Left renal pelvis (tissue), 4 donors: ENCODE data around the gene PNMT. TPM values are rescaled to one million over a fixed set of nuclear protein-coding genes. Genes with fewer than 3 reads are reported as not detected.

Source experiments
- DNase-seq, 4 donors: peaks; one replicate each; pipeline ENCODE4 v3.0.0-alpha.2; 2013; ENCODE audit warnings: low read depth in 4 of 4, low spot score in 3 of 4
- polyA plus RNA-seq, 4 donors: library from polyadenylated mRNA; unstranded; fragments of 120-200 nt; gene quantifications; one replicate each; pipeline ENCODE4 v1.2.1, GENCODE V29; 2013; ENCODE audit not compliant: insufficient read length in 4 of 4

PNMT gene
- polyA plus RNA-seq, 4 donors = 0.22 to 4.5 (median 1.8) TPM

DNA sequence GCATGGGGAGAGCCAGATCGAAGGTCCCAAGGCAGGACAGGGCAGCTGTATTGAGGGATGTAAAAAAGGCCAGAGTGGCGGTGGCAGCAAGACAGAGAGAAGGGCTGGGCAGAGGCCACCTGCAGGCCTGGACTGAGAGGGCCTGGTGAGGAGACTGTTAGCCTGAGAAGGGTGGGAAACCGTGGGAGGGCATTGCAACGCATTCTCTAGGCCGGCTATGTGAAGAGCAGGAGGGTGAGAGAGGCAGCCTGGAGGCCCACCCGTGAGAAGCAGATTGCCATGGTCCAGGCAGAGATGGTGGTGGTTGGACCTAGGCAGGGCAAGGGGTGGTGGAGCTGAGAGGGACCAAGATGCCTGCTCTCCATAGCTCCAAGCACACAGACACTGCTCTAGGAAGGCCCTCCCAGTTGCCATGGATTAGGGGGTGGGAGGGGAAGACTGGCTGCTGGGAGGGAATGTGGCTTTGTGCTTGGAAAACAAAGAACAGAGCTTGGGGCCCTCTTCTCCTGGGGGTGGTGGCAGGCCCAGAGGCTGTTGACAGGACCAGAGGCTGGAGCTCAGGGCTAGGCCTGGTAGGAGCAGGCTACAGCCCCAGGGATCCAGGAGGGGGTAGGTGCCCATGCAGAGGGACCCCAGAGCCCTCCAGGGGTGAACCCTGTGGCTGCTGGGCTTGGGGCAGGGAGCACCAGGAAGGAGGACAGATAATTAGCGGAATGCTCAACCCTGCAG, 15.5 kb upstream of the PNMT start:
- no peak for DNase-seq

DNA sequence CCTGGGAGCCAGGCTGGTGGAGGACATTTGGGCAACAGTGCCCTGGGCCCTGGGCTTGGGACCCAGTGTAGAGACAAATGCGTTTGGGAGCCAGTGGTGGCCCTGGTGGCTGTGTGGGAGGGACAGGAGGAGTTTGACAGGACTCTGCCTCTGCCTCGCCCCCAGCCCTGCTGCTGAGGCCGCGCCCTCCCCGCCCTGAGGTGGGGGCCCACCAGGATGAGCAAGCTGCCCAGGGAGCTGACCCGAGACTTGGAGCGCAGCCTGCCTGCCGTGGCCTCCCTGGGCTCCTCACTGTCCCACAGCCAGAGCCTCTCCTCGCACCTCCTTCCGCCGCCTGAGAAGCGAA, 15.0 kb upstream of the PNMT start:
- no peak for DNase-seq

DNA sequence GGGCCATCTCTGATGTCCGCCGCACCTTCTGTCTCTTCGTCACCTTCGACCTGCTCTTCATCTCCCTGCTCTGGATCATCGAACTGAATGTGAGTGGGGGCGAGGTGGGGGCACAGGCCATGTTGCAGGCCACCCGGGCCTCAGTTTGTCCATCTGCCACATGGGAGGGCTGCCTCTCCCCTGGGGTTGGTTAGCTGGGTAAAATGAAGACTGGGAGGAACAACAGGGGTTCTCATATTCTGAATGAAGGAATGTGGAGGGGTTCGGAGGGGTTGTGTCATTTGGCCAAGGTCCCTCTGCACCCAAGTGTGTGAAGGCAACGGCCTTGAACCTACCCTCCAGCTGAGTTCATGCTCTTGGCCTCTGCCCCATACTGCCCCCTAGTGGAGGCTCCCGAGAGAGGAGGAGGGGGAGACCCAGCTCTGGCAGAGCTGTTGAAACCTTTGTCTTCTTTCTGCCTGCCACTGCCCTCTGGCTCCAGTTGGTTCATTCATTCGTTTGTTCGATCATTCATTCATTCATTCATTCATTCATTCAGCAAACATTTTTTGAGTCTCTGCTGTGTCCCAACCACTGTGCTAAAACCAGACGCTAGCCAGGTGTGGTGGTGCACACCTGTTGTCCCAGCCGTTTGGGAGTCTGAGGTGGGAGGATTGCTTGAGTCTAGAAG, 14.5 kb upstream of the PNMT start:
- DNase-seq = no peak

DNA sequence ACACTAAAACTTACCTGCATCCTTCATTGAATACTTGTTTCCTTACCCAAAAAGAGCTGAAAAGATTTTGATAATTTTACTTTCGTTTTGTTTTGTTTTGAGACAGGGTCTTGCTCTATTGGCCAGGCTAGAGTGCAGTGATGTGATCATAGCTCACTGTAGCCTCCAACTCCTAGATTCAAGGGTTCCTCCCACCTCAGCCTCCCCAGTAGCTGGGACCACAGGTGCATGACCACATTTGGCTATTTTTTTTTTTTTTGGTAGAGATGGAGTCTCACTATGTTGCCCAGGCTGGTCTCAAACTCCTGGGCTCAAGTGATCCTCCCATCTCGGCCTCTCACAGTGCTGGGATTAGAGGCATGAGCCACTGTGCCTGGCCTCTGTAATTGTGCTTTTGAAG, 13.1 kb upstream of the PNMT start:
- no peak for DNase-seq

DNA sequence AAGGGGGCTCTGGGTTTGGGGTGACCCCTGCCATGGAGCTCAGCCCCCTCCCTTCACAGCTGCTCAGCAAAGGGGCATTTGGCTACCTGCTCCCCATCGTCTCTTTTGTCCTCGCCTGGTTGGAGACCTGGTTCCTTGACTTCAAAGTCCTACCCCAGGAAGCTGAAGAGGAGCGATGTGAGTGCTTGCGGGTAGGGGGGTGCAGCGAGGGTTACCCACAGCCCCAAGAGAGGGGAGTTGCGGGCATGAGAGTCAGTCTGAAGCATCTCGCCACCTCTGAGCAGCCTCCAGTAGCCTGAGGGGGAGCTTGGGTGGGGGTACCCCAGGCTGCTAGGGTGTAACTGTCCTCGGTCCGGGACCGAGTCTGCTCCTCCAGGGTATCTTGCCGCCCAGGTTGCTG, 9.9 kb upstream of the PNMT start:
- DNase-seq = no peak

DNA sequence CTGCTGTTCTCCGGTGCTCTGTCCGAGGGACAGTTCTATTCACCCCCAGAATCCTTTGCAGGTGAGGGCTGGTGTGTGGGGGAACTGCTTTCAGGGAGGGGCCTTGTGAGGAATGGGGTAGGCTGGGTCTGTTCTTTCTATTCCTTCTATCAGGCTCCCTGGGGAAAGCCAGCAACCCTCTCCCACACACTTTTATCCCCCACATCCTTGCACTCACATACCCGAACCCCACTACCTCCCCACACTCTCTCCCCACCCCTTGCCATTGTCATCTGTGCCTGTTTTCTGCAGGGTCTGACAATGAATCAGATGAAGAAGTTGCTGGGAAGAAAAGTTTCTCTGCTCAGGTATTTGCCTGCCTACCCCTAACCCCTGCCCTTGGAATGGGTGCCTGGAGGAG, 9.5 kb upstream of the PNMT start:
- no peak for DNase-seq

DNA sequence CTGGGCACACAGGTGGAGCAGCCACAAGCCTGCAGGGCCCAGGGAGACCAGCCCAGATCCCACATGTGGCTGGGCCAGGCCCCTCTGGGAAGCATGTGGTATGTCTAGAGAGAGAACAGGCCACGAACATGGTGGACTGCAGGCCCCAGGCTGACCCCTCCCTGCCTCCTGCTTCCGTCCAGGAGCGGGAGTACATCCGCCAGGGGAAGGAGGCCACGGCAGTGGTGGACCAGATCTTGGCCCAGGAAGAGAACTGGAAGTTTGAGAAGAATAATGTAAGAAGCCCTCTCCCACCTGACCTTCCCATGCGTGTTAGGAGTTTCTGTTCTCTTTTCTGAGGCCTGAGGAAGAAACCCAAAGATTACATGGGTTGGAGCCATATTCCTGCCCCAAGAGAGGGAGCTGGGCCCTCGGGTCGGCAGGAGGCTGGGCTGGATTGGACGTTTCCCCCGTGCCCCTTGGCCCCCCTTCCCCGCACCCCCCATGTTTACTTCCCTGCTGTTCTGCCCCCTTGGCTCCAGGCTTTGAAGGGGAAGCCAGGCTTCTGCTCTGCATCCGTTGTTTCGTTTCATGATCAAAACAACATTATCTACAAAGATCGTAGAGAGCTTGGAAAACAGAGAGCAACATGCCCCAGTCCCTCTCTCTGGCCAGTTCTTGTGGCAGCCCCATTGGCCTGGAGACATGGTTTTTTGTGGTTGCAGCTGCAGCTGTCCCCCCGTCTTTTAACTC, 8.8 kb upstream of the PNMT start:
- no peak for DNase-seq

DNA sequence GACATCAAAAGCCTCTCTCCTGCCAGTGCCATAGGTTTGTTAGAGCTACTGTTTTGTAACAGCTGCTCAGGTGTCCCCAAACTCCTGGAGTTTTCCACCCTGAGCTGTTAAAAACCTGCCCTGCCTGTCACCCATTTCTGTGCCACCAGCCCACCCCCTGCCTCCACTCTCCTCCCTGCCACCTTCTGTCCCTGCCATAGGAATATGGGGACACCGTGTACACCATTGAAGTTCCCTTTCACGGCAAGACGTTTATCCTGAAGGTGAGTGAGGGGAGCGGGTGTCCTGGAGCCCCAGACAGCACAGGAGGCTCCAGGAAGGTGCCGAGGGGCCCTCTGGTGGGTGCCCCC, 8.3 kb upstream of the PNMT start:
- no peak for DNase-seq

DNA sequence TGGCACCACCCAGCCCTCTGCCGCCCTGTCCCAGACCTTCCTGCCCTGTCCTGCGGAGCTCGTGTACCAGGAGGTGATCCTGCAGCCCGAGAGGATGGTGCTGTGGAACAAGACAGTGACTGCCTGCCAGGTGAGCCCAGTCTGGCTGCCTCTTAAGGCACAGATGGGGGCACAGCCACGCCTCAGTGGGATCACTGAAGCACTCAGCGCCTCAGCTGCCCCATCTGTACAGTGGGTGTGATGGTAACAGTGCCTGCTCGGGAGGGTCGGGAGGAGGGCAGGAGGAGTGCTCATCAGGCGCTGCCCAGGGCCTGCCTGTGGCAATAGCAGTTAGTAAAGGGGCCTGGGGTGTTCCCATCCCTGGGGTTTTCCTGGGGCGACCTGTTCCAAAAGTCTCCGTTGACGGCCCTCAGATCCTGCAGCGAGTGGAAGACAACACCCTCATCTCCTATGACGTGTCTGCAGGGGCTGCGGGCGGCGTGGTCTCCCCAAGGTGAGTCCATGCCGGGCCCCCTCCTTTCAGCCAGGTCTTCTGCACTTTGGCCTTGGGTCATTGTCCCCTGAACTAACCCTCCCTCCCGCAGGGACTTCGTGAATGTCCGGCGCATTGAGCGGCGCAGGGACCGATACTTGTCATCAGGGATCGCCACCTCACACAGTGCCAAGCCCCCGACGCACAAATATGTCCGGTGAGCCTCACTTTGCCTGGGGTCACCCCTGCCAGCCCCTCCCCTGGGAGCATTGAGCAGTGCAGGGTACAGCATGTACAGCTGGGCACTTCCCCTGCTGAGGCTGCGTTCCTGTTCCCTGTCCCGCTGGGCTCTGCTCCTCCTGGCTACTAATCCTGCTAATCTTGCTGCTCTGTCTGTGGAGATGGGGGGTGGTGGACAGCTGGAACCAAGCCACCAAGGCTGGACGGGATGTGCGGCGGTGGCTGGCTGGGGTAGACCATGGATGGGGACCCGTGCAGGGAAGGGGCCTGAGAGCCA, 7.6 kb upstream of the PNMT start:
- no peak for DNase-seq

DNA sequence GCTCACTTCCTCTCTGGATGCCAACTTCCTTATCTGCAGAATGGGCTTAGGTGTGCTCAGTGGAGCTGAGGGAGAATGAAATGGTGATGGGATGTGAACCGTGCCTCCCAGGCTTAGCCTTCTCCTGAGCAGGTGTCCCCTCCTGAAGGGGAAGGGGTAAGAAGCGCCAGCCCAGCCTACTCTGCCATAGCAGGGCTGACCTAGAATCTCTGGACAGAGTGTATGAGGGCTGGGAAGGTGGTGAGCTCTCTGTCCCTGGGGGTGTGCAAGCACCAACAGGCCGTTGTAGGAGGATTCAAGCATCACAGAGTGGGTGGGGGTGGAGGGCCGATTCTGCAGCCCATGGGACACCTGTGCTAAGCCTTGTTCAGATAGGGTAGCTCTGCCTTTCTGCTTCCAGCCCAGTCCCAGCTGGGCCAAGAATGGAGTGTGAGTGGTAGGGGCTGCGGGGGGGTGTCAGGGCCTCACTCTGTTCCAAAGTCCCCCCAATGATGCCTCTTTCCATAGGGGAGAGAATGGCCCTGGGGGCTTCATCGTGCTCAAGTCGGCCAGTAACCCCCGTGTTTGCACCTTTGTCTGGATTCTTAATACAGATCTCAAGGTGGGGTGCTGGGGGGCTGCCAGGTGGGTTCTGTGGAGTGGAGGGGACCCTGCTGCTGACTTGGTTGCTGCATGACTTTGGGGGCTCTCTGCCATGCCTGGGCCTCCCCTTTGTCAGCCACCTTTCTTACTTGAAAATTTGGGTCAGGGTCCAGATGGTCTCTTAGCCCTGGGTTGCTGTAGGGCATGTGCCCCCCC, 6.3 kb upstream of the PNMT start:
- DNase-seq = no peak

DNA sequence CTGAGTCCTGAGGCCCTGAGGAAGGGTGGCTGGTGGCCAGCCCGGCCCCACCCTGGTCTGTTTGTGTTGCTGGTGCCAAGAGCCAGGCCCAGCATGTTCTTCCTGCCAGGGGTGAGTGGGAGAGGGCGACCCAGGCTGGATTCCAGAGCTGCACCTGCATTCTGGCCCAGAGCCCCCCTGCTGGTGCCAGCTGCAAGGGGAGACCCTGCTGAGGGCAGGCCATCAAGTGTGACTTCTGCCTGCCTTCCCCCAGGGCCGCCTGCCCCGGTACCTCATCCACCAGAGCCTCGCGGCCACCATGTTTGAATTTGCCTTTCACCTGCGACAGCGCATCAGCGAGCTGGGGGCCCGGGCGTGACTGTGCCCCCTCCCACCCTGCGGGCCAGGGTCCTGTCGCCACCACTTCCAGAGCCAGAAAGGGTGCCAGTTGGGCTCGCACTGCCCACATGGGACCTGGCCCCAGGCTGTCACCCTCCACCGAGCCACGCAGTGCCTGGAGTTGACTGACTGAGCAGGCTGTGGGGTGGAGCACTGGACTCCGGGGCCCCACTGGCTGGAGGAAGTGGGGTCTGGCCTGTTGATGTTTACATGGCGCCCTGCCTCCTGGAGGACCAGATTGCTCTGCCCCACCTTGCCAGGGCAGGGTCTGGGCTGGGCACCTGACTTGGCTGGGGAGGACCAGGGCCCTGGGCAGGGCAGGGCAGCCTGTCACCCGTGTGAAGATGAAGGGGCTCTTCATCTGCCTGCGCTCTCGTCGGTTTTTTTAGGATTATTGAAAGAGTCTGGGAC, 5.5 kb upstream of the PNMT start:
- no peak for DNase-seq

DNA sequence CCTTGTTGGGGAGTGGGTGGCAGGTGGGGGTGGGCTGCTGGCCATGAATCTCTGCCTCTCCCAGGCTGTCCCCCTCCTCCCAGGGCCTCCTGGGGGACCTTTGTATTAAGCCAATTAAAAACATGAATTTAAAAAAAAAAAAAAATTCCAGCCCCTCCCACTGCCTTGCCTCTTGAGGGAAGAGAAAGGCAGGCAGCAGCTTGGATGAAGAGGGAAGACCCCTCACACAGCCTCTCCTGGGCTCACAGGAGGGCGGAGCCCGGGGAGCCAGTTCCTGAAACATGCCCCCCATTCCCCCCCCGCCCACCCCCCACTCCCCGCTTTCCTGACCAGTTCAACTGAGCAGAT, 4.9 kb upstream of the PNMT start:
- no peak for DNase-seq

DNA sequence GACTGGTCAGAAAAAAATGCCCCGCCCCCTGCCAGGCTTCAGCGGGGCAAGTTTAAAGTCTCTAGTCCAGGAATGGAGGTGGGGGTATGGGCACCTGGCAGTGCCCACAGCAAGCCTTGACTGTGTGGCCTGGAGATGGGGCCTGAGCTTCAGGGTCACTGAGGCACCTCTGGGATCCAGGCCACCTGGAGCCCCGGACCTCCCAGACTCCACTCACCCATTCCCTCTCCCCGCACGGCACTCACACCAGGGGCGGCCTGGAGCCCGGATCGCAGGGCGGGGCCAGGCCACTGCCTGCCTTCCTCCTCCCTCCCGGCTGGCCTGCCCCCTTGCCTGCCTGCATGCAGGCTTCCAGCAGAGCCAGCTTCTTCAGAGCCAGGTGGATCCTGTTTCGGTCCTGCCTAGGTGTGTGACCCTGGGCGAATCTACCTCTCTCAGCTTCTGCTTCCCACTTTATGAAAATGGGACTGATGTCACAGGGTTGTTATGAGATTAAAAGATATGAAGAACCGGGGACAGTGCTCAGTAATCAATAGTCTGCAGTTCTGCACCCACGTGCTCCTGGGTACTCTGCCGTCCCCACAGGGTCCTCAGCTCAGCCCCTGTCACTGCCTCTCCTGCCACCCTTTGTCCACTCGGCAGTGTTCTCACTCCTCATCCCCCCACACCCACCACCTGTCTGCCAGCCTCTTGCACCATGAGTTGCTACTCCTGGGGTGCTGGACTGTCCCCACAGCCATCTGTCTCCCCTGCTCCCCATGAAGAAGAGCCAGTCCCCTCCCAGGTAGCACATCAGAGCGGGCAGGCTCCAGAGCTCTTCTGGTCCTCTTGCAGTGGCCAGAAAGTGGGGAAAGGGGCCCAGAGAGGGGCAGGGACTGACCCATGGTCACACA, 4.3 kb upstream of the PNMT start:
- no peak for DNase-seq

DNA sequence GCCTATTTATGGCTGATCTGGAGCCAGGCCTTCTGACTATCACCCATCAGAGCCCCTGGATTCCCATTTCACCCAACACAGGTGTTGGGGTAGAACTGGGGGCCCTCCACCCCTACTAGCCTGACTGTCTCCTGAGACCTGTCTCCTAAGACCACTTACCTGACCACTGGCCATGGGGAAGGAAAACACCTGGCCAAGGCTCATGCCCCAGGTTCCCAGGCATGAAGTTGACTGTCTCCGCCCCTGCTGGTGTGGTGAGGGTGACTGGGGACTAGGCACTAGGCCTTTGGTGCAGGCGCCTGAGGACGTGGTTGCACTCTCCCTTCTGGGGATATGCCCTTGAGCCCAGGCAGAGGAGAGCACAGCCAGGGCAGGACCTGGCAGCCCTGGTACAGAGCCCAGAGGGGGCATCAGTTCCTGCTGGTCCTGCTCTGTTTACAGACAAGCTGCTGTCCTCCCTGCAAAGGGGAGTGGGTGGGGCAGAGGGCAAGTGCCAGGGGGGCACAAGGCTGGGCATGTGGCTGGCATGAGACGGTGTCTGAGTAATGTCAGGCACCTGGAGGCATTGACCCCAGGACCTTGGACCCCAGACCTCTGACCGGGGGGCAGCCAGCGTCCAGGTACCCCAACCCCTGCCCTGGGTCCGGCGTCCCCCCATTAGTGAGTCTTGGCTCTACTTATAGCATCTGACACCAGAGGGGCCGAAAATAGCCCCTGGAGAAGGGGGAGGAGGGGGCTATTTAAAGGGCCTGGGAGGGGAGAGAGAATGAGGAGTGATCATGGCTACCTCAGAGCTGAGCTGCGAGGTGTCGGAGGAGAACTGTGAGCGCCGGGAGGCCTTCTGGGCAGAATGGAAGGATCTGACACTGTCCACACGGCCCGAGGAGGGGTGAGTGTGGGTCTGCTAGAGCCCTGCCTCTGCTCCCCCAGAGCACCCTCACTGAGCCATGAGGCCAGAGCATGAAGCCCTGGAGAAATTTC, 3.4 kb upstream of the PNMT start, which contains the start of gene TCAP:
TSS of gene TCAP (plus strand) at position 769 of the 981 bp plus-strand sequence. CDS start at position 780, 11 bp downstream.
- no peak for DNase-seq

DNA sequence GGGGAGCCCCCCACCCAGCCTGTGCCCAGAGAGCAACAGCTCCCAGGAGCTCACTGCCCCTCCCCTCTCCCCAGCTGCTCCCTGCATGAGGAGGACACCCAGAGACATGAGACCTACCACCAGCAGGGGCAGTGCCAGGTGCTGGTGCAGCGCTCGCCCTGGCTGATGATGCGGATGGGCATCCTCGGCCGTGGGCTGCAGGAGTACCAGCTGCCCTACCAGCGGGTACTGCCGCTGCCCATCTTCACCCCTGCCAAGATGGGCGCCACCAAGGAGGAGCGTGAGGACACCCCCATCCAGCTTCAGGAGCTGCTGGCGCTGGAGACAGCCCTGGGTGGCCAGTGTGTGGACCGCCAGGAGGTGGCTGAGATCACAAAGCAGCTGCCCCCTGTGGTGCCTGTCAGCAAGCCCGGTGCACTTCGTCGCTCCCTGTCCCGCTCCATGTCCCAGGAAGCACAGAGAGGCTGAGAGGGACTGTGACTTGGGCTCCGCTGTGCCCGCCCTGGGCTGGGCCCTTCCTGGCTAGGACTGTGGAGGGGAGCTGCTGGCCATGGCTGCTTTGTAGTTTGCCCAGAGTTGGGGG, 2.5 kb upstream of the PNMT start:
- no peak for DNase-seq

DNA sequence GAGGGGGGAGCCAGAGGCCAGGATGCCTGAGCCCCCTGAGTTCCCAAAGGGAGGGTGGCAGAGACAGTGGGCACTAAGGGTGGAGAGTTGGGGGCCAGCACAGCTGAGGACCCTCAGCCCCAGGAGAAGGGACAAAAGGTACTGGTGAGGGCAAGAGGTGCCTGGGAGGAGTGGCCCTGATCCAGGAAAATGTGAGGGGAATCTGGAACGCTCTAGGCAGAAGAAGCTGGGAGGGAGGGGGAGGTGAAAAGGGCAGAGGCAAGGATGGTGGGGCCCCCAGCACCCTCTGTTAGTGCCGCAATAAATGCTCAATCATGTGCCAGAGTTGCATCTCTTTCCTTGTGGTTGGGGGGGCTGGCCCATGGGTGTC, 2.0 kb upstream of the PNMT start:
- no peak for DNase-seq
